ENCODE measurements around the gene PCDH9. TPM values are rescaled to one million over a fixed set of nuclear protein-coding genes. Genes with fewer than 3 reads are reported as not detected.

Gene PCDH9
- polyA plus RNA-seq, 1 experiment: 3.3 TPM

- ChIA-PET POLR2A (no interaction called here), CTCF (no interaction called here)
Observed at GRCh38 chr13:67193979-67194378, 36.2 kb downstream of the PCDH9 start.

GRCh38 chr13:67192751-67193150 is 37.4 kb downstream of the PCDH9 start:
- DNase-seq (ENCODE audit: low read depth, low spot score): no peak
- Histone ChIP-seq H3K4me3 (ENCODE audit: low read depth, low read length) (no peak overlapping the region), H3K27ac (ENCODE audit: low read depth, low read length) (no peak overlapping the region), H3K9me3 (ENCODE audit: control insufficient read depth, insufficient read depth, low read length) (no peaks in the 10 kb centered on the region), H3K27me3 (ENCODE audit: control insufficient read depth, insufficient read depth, low read length) (no peaks in the 10 kb centered on the region)
- CTCF ChIA-PET: no interaction called here
- POLR2A ChIA-PET: no interaction called here
- TF ChIP-seq CTCF (IDR thresholded peaks at IDR 0.05; ENCODE audit: low read depth, low read length): no peak

More at GRCh38 chr13:67193979-67194378, 36.2 kb downstream of the PCDH9 start:
- Histone ChIP-seq H3K4me3 (ENCODE audit: low read depth, low read length) (no peak overlapping the region), H3K27ac (ENCODE audit: low read depth, low read length) (no peak overlapping the region), H3K27me3 (ENCODE audit: control insufficient read depth, insufficient read depth, low read length) (no peaks in the 10 kb centered on the region), H3K9me3 (ENCODE audit: control insufficient read depth, insufficient read depth, low read length) (no peaks in the 10 kb centered on the region)
- DNase-seq (ENCODE audit: low read depth, low spot score): no peak
- TF ChIP-seq CTCF (IDR thresholded peaks at IDR 0.05; ENCODE audit: low read depth, low read length): no peak

- POLR2A ChIA-PET: no interaction called here
- Histone ChIP-seq H3K4me3 (ENCODE audit: low read depth, low read length) (no peak overlapping the region), H3K9me3 (ENCODE audit: control insufficient read depth, insufficient read depth, low read length) (no peaks in the 10 kb centered on the region), H3K27ac (ENCODE audit: low read depth, low read length) (no peak overlapping the region), H3K27me3 (ENCODE audit: control insufficient read depth, insufficient read depth, low read length) (no peaks in the 10 kb centered on the region)
- no peak for TF ChIP-seq CTCF (IDR thresholded peaks at IDR 0.05; ENCODE audit: low read depth, low read length)
- no peak for DNase-seq (ENCODE audit: low read depth, low spot score)
- CTCF ChIA-PET: no interaction called here
Observed at GRCh38 chr13:67186995-67187569, 43.1 kb downstream of the PCDH9 start.

- TF ChIP-seq CTCF (IDR thresholded peaks at IDR 0.05; ENCODE audit: low read depth, low read length): no peak
- ChIA-PET POLR2A (no interaction called here), CTCF (no interaction called here)
Observed at GRCh38 chr13:67184247-67184646, 45.9 kb downstream of the PCDH9 start.

GRCh38 chr13:67183151-67183550 is 47.0 kb downstream of the PCDH9 start:
- no peaks in the 10 kb centered on the region for H3K27me3 ChIP-seq (ENCODE audit: control insufficient read depth, insufficient read depth, low read length)
- H3K9me3 ChIP-seq (ENCODE audit: control insufficient read depth, insufficient read depth, low read length): no peaks in the 10 kb centered on the region
- DNase-seq (ENCODE audit: low read depth, low spot score): no peak
- ChIA-PET CTCF (no interaction called here), POLR2A (no interaction called here)
- no peak overlapping the region for H3K4me3 ChIP-seq (ENCODE audit: low read depth, low read length)
- no peak for TF ChIP-seq CTCF (IDR thresholded peaks at IDR 0.05; ENCODE audit: low read depth, low read length)
- H3K27ac ChIP-seq (ENCODE audit: low read depth, low read length): no peak overlapping the region

More at GRCh38 chr13:67184247-67184646, 45.9 kb downstream of the PCDH9 start:
- H3K27me3 ChIP-seq (ENCODE audit: control insufficient read depth, insufficient read depth, low read length): no peaks in the 10 kb centered on the region
- no peak for DNase-seq (ENCODE audit: low read depth, low spot score)
- H3K4me3 ChIP-seq (ENCODE audit: low read depth, low read length): no peak overlapping the region
- no peak overlapping the region for H3K27ac ChIP-seq (ENCODE audit: low read depth, low read length)
- no peaks in the 10 kb centered on the region for H3K9me3 ChIP-seq (ENCODE audit: control insufficient read depth, insufficient read depth, low read length)

Data from AG04450 (cell line).